HuH-7.5 (cell line): ENCODE measurements around the gene ANAPC7.

Experiments
- DNase-seq: peaks from one replicate; pipeline ENCODE4 v3.0.0; 2011; ENCODE audit warnings: low spot score

Gene ANAPC7

DNA sequence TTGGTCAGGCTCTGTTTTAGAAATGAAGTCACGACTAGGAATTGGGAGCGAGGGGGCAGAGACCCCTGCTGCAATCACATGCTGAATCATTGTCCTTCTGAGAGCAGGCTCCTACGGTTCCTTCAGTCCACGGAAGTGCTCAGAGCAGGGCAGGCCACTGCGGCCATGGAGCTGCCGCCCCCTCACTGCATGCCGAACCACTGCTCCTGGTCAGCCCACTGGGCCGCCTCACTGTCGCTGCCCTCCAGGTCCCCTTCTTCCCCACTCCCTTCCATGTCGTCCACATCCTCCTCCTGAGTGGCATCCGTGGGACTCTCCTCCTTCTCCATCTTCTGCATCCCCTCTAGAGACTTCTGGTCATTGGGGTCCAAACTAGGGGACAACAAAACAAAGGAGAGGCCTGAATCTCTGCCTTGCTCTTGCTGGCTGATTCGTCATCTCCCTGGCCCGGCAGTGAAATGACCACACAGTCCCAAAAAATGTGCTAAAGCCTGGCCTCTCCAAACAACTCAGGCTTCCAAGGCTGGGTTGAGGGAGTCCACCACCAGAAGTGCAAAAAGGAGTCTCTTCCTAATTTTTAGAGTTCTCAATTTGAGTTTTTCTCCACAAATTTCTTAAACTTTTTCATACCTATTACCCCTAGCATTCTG lies 29.4 kb downstream of the ANAPC7 start:
- no peak for DNase-seq

DNA sequence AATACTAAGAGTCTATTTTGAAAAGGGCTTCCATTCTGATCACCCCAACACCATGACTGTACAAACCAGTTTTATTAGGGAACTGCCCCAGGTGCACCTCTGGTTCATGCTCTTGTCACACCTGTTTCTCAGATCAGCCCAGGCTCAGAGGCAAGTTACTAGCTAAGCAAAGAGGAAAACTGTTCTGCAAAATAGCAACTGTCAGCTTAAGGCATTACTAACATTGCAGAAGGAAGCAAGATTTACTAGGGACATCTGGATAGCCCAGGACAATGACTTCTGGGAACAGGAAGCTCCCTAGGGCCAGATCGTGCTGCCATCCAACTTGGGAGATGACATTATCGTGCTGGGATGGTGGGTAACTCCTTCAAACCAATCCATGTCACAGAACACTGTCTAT lies 30.1 kb downstream of the ANAPC7 start:
- DNase-seq: no peak

DNA sequence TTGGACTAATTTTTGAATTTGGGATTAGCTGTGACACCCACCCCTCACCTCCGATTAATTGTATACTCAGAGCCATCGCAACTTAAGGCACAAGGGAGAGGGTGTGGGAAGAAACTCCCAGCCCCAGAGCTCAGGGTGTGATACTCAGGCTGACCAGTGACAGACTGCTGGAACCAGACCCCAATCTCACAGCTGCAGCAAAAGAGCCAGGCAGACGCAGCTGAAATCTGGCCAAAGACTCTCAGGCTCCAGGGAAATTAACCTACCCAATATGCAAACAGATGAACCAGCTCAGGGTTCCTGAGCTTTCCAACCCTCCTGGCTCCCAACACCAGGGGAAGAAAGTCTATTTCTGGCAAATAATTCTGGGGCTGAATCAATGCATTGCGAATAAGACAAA lies 30.5 kb downstream of the ANAPC7 start:
- no peak for DNase-seq

DNA sequence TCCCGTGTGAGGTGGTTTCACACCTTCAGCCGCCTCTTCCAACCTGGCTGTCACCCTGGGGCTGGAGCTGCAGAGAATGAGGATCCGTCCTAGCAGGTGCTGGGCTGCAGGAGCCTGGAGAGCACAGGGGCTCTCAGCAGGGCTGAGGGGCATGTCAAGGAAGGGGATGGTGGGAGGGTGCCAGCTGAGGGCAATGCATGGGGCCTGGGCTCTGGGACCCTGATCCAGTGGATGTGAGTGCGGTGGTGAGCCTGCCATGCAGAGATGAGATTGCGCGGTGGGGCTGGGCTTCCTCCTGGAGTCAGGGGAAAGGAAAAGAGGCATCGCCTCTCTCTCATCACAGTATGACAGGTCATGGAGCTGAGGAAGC lies 31.5 kb downstream of the ANAPC7 start:
- DNase-seq: no peak

DNA sequence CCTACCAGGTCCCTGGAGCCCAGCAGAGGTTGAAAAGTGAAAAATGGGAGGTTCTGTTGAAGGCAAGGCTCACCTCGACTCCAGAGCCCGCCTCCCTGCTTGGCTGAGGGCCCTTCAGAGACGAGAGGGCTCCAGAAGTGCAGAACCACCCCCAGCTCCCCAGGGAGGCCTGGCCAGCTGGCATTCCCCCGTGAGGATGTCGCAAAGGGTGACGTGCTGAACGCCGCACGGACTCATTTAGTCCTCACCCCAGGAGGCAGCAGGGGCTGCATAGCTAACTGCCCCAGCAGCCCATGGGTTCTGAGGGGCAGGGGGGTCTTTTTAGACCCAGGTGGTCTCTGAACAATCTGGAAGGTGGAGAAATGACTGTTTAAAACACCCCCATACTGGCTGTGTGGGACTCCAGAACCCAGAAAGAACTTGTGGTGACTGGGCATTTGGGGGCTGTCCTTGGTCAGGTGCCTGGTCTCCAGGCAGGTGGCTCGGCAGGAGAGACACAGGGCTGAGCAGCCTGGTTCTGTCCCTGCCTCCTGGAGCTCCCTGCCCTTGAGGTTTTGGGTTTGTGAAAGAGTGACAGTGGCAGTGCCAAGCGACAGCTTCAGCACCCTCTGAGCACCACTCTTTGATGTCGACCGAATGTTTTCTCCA lies 32.0 kb downstream of the ANAPC7 start:
- no peak for DNase-seq

DNA sequence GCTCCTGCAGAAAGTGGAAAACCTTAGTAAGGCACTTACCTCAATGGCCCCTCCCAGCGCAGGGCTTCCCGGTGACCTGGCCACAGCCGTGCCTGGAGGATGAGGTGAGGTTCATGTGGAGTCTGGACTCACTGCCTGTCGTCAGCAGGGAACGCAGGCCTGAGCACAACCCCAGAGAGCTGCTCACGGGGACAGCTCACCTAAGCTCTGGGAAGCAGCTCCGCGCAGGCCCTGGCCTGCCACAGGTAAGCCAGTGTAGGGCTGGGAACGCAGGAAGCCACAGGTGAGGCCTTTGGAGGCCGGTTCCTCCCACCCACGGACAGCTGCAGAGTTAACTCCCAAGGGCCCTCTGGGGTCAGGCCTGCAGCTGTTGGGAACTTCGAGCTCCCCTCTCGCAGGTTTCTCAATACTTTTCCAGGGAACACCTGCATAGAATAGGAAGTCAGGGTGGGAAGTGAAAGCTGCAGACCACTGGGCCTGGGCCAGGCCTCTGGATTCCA lies 32.7 kb downstream of the ANAPC7 start:
- DNase-seq: no peak

DNA sequence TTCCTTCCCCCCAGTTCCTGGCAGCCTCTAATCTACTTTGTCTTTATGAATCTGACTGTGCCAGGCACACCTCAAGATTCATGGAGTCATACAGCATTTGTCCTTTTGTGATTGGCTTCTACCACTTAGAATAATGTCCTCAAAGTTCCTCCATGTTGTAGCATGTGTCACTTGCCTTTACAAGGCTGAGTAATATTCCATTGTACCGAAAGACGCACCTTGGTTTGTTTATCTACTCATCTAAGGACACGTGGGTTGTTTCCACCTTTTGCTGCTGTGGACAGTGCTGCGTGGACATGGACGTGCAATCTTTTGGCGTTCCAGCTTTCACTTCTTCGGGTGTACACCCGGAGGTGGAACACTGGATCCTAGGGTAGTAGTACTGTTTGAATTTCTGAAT lies 33.5 kb downstream of the ANAPC7 start:
- DNase-seq: no peak

DNA sequence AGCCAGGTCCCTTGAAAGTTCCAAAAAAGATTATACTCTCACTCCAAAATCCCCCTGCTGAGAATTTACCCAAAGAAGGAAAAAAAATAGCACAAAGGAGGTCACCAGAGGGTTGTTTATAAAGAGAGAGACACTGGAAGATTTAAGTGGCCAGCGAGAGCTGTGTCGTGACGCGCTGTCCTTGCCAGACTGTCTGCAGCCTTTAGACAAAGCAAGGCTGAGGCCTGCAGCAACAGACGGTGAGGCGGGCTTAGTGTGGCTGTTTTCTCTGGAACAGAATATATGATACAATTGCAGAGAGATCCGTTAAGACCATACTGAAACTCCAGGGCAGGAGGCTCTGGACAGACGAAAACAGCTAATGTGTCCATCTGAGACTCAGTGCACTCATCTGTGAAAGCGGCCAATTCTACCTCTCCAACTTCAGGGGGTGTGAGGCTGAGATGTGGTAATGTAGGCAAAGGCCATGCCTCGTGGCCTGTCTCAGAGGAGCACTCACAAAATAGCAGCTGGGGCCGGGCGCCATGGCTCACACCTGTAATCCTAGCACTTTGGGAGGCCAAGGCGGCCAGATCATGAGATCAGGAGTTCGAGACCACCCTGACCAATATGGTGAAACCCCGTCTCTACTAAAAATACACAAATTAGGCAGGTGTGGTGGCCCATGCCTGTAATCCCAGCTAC lies 36.2 kb downstream of the ANAPC7 start:
- no peak for DNase-seq

DNA sequence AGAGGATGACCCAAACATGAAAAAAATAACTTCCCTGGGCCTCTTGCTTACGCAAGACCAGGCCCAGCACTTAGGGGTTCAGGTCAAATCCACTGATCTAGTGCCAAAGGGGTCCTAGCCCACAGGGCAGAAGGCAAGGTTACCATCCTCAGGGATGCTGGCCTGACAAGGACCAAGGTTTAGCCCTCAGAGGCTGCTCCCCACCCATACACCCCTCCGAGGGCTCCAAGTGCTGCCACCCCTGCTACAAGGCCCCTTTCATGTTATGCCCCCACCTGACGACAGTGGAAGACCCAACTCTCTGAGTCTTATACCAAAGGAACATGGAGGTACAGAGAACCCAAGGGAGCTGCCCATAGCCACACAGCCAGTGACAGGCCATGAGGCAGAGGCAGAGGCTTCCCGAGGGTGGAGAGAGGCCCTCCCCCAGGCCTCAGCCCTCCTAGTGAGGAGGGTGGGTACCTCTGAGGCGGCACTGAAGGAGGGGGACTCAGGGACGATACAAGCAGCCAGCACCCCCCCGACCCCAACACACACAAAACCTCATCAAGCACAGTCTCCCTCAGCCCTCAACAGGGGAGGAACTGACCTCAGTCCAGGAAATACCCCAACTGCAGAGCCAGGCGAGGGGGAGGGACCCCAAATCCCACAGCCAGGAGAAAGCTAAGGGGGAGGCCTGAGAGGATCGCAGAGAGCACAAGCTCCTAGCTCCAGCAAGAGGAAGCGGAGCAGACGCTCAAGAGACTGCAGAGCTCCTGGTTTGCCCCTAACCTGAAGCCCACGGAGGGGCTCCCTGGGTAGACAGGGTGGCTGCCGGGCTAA lies 37.0 kb downstream of the ANAPC7 start:
- DNase-seq: no peak

DNA sequence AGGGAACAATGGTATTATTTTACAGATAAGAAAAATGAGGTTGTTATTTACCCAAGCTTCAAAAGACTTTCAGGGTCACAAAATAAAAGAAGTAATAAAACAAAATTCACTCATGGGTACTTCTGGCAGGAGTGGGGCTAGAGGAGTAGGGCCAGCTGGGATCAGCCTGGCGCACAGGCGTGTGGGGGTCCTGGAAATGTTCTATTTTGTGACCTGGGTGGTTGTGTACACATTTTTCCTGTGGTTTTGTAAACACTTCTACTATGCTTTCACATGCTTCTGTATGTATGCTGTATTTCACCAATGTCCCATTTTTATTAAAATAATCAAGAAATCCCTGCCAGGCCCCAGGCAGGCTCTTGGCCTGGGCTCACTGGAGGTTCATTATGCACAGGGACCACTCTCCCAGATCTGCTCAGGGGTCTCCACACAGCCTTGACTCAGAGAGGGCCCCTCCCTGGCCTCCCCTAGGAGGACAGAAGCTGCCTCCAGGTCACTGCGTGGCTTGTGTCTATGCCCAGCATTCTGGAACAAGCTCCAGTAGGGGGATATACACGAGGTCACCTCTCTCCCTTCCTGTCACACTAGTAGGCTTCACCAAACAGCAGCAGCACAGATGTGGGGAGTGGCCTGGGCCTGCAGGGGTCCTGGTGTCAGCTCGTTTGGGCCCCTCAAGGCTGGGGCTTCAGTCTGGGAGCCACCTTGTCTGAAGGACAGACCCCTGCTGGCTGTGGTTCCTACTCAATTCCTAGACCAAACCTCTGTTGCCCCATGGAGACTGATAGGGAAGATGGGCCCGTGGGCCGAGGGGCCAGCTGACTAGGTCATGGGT lies 37.8 kb downstream of the ANAPC7 start:
- no peak for DNase-seq

DNA sequence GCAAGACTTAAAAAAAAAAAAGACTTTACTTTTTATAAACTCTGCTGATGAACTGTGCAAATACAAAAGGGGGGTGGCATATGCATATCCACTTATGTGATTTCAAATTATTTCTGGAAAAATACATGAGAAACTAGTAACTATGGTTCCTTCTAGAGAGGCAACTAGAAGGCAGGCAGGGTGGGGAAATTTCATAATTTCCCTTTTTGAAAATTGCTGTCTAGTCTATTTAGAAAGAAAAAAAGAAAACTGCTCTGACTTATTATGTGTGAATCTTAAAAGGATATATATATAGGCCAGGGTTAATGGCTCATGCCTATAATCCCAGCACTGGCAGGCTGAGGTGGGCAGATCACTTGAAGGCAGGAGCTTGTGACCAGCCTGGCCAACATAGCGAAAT lies 42.3 kb downstream of the ANAPC7 start:
- no peak for DNase-seq

DNA sequence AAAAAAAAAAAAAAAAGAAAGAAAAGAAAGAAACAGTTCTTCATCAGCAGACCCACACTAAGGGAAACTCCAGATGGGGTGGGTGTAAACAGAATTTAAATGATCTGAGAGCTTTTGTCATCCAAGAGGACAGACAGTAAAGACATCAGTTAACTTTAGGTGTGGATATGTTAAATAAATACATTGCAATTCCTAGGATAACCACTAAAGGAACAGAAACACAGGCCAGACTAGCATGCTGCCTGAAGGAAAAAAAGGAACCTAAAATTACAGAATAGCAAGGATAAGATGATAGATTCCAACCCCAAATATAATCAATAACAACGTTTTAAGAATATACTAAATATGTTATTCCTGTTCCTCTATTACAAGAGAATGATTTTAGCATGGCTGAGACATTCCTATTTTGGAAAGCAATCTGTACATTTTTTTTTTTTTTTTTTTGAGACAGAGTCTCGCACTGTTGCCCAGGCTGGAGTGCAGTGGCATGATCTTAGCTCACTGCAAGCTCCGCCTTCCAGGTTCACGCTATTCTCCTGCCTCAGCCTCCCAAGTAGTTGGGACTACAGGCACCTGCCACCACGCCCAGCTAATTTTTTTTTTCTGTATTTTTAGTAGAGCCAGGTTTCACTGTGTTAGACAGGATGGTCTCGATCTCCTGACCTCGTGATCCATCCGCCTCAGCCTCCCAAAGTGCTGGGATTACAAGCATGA lies 45.0 kb downstream of the ANAPC7 start:
- DNase-seq: peak; percentile 39

DNA sequence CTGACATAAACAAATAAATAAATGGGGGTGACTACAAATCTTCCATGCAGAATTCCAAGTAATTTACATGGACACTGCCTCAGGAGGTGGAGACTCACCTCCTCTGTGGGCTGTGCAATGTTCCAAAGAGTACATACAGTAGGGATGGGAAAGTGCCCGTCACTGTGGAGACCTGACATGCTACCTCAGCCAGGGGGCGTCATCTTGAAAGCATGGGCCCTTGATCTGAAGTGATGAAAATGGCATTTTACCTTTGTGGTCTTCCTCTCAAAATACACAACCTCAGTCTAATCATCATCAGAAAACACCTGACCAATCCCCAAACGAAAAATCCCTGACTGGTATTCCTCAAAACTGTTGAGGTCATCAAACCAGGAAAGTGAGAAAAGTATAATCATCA lies 48.4 kb downstream of the ANAPC7 start:
- DNase-seq: peak; percentile 40

DNA sequence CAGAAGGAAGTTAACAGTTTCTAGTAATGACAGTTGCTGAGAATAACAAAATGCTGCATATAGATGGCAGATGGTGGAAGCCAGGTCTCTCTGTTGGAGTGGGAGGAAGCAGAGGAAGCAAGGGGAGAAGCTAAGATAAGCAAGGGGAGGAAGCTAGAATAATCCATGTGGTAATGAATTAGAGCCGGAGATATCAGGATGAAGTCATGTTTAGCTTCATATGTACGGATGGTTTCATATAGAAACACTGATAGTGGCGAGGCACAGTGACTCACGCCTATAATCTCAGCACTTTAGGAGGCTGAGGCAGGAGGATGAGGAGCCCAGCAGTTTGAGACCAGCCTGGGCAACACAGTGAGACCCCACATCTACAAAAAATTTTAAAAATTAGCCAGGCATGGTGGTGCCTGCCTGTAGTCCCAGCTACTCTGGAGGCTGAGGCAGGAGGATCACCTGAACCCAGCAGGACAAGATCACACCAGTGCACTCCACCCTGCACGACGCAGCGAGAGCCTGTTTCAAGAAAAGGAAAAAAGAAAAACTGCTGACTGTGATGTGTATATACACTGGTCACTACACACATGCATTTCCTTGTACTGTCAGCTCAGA lies 49.2 kb downstream of the ANAPC7 start:
- no peak for DNase-seq

DNA sequence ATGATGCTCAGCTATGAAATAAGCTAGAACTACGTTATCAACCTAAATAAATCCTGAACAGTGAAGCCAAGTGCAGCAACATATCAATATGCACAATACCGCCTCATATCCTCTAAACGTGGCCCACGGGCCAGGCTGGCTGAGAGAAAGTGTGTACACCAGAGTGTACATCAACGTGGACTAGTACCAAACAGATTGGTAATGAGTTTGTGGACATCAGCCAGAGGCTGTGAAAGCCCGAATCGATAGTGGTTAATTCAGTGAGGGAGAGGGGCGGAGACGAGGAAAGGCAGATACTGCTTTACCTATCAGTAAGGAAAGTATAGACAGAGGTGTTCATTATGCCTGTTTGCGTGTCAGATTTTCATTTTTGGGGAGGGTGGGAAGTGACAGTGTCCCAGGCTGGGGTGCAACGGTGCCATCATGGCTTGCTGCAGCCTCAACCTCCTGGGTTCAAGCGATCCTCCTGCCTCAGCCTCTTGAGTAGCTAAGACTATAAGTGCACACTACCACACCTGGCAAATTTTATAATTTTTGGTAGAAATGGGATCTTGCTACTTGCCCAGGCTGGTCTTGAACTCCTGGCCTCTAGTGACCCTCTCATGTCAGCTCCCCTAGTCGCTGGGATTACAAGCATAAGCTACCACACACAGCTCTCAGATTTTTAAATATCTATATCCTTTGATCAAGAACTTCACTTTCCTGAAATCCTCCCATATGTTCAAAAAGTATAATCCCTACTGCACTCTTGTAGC lies 50.1 kb downstream of the ANAPC7 start:
- no peak for DNase-seq

DNA sequence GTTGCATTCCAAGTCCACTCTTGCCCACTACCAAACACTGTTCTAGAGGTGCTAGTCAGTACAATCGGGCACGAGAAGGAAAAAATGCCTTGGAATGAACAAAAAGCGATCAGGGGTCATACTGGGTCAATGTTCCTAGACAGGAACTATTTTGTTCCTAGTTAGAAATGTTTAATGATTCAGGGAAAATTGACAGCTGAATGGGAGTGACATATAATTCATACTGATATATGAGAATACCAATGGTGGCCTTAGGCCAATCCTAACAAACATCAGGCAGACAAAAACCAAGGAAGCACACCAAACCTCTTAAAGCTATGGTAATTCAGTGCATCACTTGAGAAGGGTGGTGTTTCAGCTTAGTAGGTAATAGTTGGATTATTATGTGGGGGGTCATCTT lies 51.1 kb downstream of the ANAPC7 start:
- no peak for DNase-seq

DNA sequence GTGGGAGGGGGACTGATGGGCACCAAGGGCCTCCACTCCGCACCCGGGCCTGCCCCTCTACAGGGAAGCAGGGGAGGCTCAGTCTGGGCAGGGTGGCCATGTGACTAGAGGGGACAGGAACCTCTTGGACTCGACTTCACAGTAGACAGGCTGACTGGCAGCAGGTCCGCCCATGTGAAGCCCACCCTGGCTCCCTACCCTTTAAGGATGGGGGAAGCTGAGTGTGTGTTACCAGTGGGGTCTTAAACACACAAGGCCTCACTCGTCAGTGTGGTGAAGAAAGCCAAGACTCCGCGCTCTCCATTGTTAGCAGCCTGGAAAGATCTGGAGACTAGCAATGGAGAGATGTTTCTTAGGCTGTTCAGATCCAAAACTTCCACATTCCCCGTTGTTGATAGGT lies 52.4 kb downstream of the ANAPC7 start:
- no peak for DNase-seq

DNA sequence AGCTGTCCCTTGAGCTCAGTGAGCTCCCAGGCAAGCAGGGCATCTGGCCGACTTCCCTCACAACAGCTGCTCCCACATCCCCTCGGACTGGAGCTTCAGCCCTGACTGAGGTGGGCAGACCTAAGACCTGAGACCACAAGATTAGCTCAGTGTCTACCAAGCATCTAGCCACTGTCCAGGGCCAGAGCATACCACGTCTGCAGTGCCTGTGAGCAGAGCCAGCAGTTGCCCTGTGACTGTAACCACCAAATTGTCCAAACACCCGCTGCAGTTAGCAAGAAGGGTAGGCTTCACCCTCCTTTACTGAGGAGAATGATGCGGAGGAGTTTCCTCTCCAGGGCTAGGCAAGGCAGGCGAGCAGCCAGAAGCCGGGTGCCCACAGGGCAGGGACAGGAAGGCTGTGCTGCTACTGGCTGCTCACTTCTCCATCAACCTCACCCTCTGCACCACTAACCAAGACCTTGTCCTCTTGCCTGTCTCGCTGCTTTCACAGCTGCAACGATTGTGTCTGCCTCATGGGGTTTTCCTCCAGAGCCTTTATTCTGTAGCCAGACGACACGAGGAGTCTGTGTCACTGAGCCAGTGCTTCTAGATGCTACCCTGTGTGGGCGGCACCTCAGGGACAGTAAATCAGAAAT lies 53.9 kb downstream of the ANAPC7 start:
- no peak for DNase-seq

DNA sequence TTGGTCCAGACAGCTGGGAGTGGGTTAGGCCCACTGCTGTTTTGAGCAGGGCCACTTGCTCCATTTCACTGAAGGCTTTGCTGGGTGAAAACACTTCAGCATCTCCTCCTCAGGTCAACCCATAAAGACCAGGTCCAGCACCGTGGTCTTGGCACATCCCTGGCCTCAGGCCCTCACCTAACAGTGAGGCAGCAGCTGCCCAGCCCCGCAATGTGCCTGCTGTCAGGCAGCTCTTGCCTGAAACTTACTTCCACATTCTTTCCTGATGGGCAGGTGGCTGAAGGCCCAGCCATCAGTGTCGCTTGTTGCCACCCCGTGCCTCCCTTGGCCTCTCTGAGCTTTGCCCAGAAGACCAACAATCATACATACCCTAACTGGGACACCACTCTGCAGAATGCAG lies 54.4 kb downstream of the ANAPC7 start:
- no peak for DNase-seq
